HCT116 (cell line): ENCODE measurements around the gene ISCU. TPM values are rescaled to one million over a fixed set of nuclear protein-coding genes. Genes with fewer than 3 reads are reported as not detected.

Experiments
- ATAC-seq: fragments of 200-7000 bp; cut with Tn5 transposase; 2 replicates; pipeline ENCODE4 v1.9.1; 2020; ENCODE audit warnings: mild to moderate bottlenecking, moderate library complexity
- BruUV-seq: library from RNA; stranded (reverse); fragments of 400-500 nt; replicated peaks from 2 replicates; lab custom pipeline; 2021; lab: Mats Ljungman, UMichigan
- CTCF ChIA-PET: fragments of 300-600 bp; sonication (Branson Sonifier 250); formaldehyde crosslinking; loops from one replicate; lab custom pipeline; 2021; ENCODE audit warnings: antibody characterized with exemption; lab: Charles Lee
- POLR2A ChIA-PET: fragments of 300-600, 350-600 bp; sonication (Branson Sonifier 250); formaldehyde crosslinking; loops from one replicate; lab custom pipeline; 2021; ENCODE audit warnings: antibody characterized with exemption; lab: Charles Lee
- RAD21 ChIA-PET, 2 experiments: fragments of 300-600 bp; sonication (Branson Sonifier 250); formaldehyde crosslinking; loops; one replicate each; lab custom pipeline; 2023; ENCODE audit warnings: low total read pairs in 2 of 2; ENCODE audit not compliant: uncharacterized antibody in 2 of 2, unreplicated experiment in 2 of 2, low non-redundant PET in 1 of 2; lab: Charles Lee
- DNase-seq: peaks from one replicate; pipeline ENCODE4 v3.0.0-alpha.2; 2010; ENCODE audit warnings: low read depth, low spot score
- H2AFZ ChIP-seq: fragments of 200-600 bp; shearing (Covaris generic), sonication (generic); 2 replicates; pipeline ENCODE4 v1.6.1; 2017; ENCODE audit warnings: low read depth, mixed run types, mixed read lengths, antibody characterized with exemption, low read length; ENCODE audit not compliant: poor library complexity, severe bottlenecking
- H3K27ac ChIP-seq: 2 replicates; pipeline ENCODE4 v1.5.1; 2012; ENCODE audit warnings: low read depth, low read length
- H3K27me3 ChIP-seq: fragments of 200-600 bp; sonication (generic); 2 replicates; pipeline ENCODE4 v1.6.1; 2016; ENCODE audit warnings: mixed run types, low read length, mixed read lengths; ENCODE audit not compliant: insufficient read depth
- H3K36me3 ChIP-seq, 2 experiments: fragments of 200-500 bp in 1 of 2; fragments of 200-600 bp in 1 of 2; sonication (Bioruptor generic) in 1 of 2; sonication (generic) in 1 of 2; 2 replicates each; pipeline versions ENCODE4 v1.5.1 to v1.6.1; 2014 to 2016; ENCODE audit warnings: low read length in 2 of 2, inconsistent platforms in 1 of 2, mixed read lengths in 1 of 2, mixed run types in 1 of 2; ENCODE audit not compliant: insufficient read depth in 2 of 2, control insufficient read depth in 1 of 2
- H3K4me1 ChIP-seq, 2 experiments: fragments of 200-600 bp in 1 of 2; sonication (generic) in 1 of 2; 2 replicates each; pipeline versions ENCODE4 v1.5.1 to v1.6.1; 2012 to 2017; ENCODE audit warnings: low read length in 2 of 2, inconsistent platforms in 1 of 2, mild to moderate bottlenecking in 1 of 2, mixed read lengths in 1 of 2, mixed run types in 1 of 2, moderate library complexity in 1 of 2; ENCODE audit not compliant: insufficient read depth in 2 of 2, control insufficient read depth in 1 of 2
- H3K4me2 ChIP-seq: fragments of 200-600 bp; sonication (generic); 2 replicates; pipeline ENCODE4 v1.6.1; 2017; ENCODE audit warnings: mixed run types, low read length, mixed read lengths
- H3K4me3 ChIP-seq, 2 experiments: fragments of 200-600 bp in 1 of 2; sonication (generic) in 1 of 2; replicated peaks in 1 of 2; 2 replicates each; pipeline ENCODE4 v1.5.1; 2011 to 2016; ENCODE audit warnings: low read length in 2 of 2, control low read depth in 1 of 2, low read depth in 1 of 2, mild to moderate bottlenecking in 1 of 2, mixed read lengths in 1 of 2, mixed run types in 1 of 2
- H3K79me2 ChIP-seq: fragments of 200-600 bp; sonication (generic); 2 replicates; pipeline ENCODE4 v1.6.1; 2017; ENCODE audit warnings: mild to moderate bottlenecking, mixed run types, low read length, moderate library complexity, mixed read lengths; ENCODE audit not compliant: insufficient read depth
- H3K9ac ChIP-seq: fragments of 200-600 bp; sonication (generic); 2 replicates; pipeline ENCODE4 v1.6.1; 2016; ENCODE audit warnings: low read length, mixed read lengths
- H3K9me2 ChIP-seq: fragments of 200-600 bp; sonication (generic), shearing (Covaris generic); 2 replicates; pipeline ENCODE4 v1.6.1; 2017; ENCODE audit warnings: mixed run types, mild to moderate bottlenecking, moderate library complexity; ENCODE audit not compliant: insufficient read depth
- H3K9me3 ChIP-seq, 2 experiments: fragments of 200-500 bp in 1 of 2; fragments of 200-600 bp in 1 of 2; sonication (Bioruptor generic) in 1 of 2; sonication (generic) in 1 of 2; 2 replicates each; pipeline ENCODE4 v1.6.1; 2014 to 2017; ENCODE audit warnings: low read length in 2 of 2, mixed read lengths in 2 of 2, inconsistent platforms in 1 of 2, low read depth in 1 of 2, mild to moderate bottlenecking in 1 of 2, mixed run types in 1 of 2, moderate library complexity in 1 of 2; ENCODE audit not compliant: control insufficient read depth in 1 of 2, insufficient read depth in 1 of 2
- H4K20me1 ChIP-seq: fragments of 200-600 bp; sonication (generic), shearing (Covaris generic); 2 replicates; pipeline ENCODE4 v1.6.1; 2017; ENCODE audit warnings: mixed run types, mild to moderate bottlenecking, moderate library complexity; ENCODE audit not compliant: insufficient read depth
- CBX3 ChIP-seq: IDR thresholded peaks from 2 replicates; pipeline ENCODE4 v1.6.1; 2012; ENCODE audit warnings: low read depth
- EGR1 ChIP-seq: IDR thresholded peaks from 2 replicates; pipeline ENCODE4 v1.6.1; 2012; ENCODE audit warnings: low read depth
- JUND ChIP-seq: IDR thresholded peaks from 2 replicates; pipeline ENCODE4 v1.6.1; 2012
- RAD21 ChIP-seq: IDR thresholded peaks from 2 replicates; pipeline ENCODE4 v1.6.1; 2012; ENCODE audit warnings: low read depth, mild to moderate bottlenecking
- SIN3A ChIP-seq: IDR thresholded peaks from 2 replicates; pipeline ENCODE4 v1.6.1; 2012; ENCODE audit warnings: low read depth
- SP1 ChIP-seq: IDR thresholded peaks from 2 replicates; pipeline ENCODE4 v1.6.1; 2012; ENCODE audit warnings: low read depth
- ZFX ChIP-seq: fragments of 450-650 bp; IDR thresholded peaks from 2 replicates; pipeline ENCODE4 v1.6.1; 2017
- ZNF274 ChIP-seq: fragments of 200-500 bp; sonication (Bioruptor generic); IDR thresholded peaks from 2 replicates; pipeline ENCODE4 v1.6.1; 2014; ENCODE audit warnings: mild to moderate bottlenecking, low read depth, low read length, inconsistent platforms
- intact Hi-C: fragments of 100-400 bp; cut with micrococcal nuclease; formaldehyde crosslinking; loops from 2 replicates; pipeline ENCODE4 v1.10.0; 2022
- total RNA-seq: library from RNA; stranded (reverse); gene quantifications from one replicate; pipeline ENCODE4 v1.2.1, GENCODE V29; 2021; ENCODE audit not compliant: unreplicated experiment
- TF ChIP-seq, protein P1 (sequence below): IDR thresholded peaks from 2 replicates; pipeline ENCODE4 v1.6.1; 2011; ENCODE audit warnings: mild to moderate bottlenecking, low read length, moderate library complexity; ENCODE audit not compliant: insufficient replicate concordance; ENCODE audit errors: extremely low read depth
- TF ChIP-seq, protein P2 (sequence below): IDR thresholded peaks from 2 replicates; pipeline ENCODE4 v1.6.1; 2012; ENCODE audit warnings: low read depth
- TF ChIP-seq, protein P3 (sequence below), 3 experiments: fragments of 200-600 bp in 1 of 3; sonication (generic) in 1 of 3; IDR thresholded peaks in 2 of 3; conservative IDR thresholded peaks in 1 of 3; 2 replicates each; pipeline ENCODE4 v1.5.1; 2012 to 2017; ENCODE audit warnings: low read depth in 2 of 3, low read length in 2 of 3, antibody characterized with exemption in 1 of 3, borderline replicate concordance in 1 of 3, control low read depth in 1 of 3, mild to moderate bottlenecking in 1 of 3, mixed read lengths in 1 of 3, mixed run types in 1 of 3, moderate library complexity in 1 of 3; ENCODE audit not compliant: insufficient read depth in 1 of 3

ISCU gene
- total RNA-seq, 1 experiment from 2014 or later, result 89.6 TPM

DNA sequence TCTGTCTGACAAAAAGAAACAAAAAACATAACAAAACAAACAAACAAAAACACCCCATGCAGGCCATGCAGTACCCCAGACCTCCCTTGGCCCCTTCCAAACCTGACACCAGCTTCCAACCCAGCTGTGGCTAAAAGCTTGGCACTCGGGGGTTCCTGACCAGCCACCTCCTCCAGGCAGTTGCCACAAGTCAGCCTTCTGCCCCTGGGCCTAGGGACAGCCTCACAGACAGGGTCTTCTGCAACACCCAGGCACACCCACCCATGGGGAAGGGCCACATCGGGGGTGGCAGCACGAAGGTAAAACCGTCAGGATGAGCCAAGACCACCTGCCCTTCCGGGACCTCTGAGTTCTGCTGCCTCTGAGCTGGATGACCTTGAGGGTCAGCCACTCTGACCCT is 46.2 kb downstream of the ISCU start:
- Histone ChIP-seq H3K36me3 (no peaks in the 10 kb centered on the region), H3K9me3 (no peaks in the 10 kb centered on the region), H3K27me3 (no peaks in the 10 kb centered on the region), H3K27ac (no peak overlapping the region), H4K20me1 (no peaks in the 10 kb centered on the region), H3K4me3 (no peak overlapping the region), H2AFZ (no peak overlapping the region), H3K9ac (no peak overlapping the region), H3K9me2 (no peaks in the 10 kb centered on the region), H3K4me1 (peaks cover 22% of the 10 kb centered on the region in 2 experiments), H3K4me2 (no peak overlapping the region), H3K79me2 (no peaks in the 10 kb centered on the region)
- RAD21 ChIA-PET, result no interaction called here
- no peak for TF ChIP-seq ZFX
- no peak for TF ChIP-seq RAD21
- TF ChIP-seq, protein P1, sequence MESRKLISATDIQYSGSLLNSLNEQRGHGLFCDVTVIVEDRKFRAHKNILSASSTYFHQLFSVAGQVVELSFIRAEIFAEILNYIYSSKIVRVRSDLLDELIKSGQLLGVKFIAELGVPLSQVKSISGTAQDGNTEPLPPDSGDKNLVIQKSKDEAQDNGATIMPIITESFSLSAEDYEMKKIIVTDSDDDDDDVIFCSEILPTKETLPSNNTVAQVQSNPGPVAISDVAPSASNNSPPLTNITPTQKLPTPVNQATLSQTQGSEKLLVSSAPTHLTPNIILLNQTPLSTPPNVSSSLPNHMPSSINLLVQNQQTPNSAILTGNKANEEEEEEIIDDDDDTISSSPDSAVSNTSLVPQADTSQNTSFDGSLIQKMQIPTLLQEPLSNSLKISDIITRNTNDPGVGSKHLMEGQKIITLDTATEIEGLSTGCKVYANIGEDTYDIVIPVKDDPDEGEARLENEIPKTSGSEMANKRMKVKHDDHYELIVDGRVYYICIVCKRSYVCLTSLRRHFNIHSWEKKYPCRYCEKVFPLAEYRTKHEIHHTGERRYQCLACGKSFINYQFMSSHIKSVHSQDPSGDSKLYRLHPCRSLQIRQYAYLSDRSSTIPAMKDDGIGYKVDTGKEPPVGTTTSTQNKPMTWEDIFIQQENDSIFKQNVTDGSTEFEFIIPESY, result no peak
- TF ChIP-seq SP1, result no peak
- TF ChIP-seq JUND, result no peak
- TF ChIP-seq EGR1, result no peak
- no peak for TF ChIP-seq ZNF274
- TF ChIP-seq, protein P2, sequence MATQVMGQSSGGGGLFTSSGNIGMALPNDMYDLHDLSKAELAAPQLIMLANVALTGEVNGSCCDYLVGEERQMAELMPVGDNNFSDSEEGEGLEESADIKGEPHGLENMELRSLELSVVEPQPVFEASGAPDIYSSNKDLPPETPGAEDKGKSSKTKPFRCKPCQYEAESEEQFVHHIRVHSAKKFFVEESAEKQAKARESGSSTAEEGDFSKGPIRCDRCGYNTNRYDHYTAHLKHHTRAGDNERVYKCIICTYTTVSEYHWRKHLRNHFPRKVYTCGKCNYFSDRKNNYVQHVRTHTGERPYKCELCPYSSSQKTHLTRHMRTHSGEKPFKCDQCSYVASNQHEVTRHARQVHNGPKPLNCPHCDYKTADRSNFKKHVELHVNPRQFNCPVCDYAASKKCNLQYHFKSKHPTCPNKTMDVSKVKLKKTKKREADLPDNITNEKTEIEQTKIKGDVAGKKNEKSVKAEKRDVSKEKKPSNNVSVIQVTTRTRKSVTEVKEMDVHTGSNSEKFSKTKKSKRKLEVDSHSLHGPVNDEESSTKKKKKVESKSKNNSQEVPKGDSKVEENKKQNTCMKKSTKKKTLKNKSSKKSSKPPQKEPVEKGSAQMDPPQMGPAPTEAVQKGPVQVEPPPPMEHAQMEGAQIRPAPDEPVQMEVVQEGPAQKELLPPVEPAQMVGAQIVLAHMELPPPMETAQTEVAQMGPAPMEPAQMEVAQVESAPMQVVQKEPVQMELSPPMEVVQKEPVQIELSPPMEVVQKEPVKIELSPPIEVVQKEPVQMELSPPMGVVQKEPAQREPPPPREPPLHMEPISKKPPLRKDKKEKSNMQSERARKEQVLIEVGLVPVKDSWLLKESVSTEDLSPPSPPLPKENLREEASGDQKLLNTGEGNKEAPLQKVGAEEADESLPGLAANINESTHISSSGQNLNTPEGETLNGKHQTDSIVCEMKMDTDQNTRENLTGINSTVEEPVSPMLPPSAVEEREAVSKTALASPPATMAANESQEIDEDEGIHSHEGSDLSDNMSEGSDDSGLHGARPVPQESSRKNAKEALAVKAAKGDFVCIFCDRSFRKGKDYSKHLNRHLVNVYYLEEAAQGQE, result no peak
- no peak for TF ChIP-seq CBX3
- no peak for TF ChIP-seq SIN3A
- TF ChIP-seq, protein P3, sequence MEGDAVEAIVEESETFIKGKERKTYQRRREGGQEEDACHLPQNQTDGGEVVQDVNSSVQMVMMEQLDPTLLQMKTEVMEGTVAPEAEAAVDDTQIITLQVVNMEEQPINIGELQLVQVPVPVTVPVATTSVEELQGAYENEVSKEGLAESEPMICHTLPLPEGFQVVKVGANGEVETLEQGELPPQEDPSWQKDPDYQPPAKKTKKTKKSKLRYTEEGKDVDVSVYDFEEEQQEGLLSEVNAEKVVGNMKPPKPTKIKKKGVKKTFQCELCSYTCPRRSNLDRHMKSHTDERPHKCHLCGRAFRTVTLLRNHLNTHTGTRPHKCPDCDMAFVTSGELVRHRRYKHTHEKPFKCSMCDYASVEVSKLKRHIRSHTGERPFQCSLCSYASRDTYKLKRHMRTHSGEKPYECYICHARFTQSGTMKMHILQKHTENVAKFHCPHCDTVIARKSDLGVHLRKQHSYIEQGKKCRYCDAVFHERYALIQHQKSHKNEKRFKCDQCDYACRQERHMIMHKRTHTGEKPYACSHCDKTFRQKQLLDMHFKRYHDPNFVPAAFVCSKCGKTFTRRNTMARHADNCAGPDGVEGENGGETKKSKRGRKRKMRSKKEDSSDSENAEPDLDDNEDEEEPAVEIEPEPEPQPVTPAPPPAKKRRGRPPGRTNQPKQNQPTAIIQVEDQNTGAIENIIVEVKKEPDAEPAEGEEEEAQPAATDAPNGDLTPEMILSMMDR (IDR thresholded peaks at IDR 0.05 in 2 of 3, conservative IDR thresholded peaks at IDR 0.05 in 1 of 3; ENCODE audit: borderline replicate concordance in 1 of 3, insufficient read depth in 1 of 3, low read depth in 2 of 3, low read length in 2 of 3), result no peak
- DNase-seq, result no peak
- no TSS peak for BruUV-seq
- ATAC-seq, result no peak
- intact Hi-C loops, result no loop called here
- POLR2A ChIA-PET, result no interaction called here
- CTCF ChIA-PET, result interaction anchor here (1.0 kb wide), 1 partner anchor 10 kb away, joined by 3 read pairs; no protein-coding TSS in a partner anchor
